ENCODE data around the gene CTNNBIP1. TPM values are rescaled to one million over a fixed set of nuclear protein-coding genes. Genes with fewer than 3 reads are reported as not detected.

The CTNNBIP1 gene
- total RNA-seq, 1 experiment from 2014 or later = 14.6 TPM

GRCh38 chr1:9811239-9811966 lies 98.7 kb downstream of the CTNNBIP1 start:
- Histone ChIP-seq H3K27ac (ENCODE audit: low read depth, low read length, poor library complexity, severe bottlenecking) (no peak overlapping the region), H3K4me3 (ENCODE audit: low read depth, low read length, poor library complexity, severe bottlenecking) (no peak overlapping the region), H3K4me1 (ENCODE audit: insufficient read depth, low read length, poor library complexity, severe bottlenecking) (no peaks in the 10 kb centered on the region), H3K27me3 (replicated peaks; ENCODE audit: insufficient read depth, low read depth, low read length, poor library complexity) (no peaks in the 10 kb centered on the region), H3K36me3 (ENCODE audit: insufficient read depth, low read length, poor library complexity, severe bottlenecking) (no peaks in the 10 kb centered on the region), H3K9me3 (ENCODE audit: low read depth, low read length, poor library complexity, severe bottlenecking) (no peaks in the 10 kb centered on the region)
- TF ChIP-seq EZH2 (IDR thresholded peaks at IDR 0.05; ENCODE audit: borderline replicate concordance, low read depth, low read length, poor library complexity, severe bottlenecking) (no peak), CTCF (conservative IDR thresholded peaks at IDR 0.05; ENCODE audit: low read depth, low read length) (no peak)
- no peak for DNase-seq (ENCODE audit: low spot score)
- no TSS peak for BruUV-seq (replicated peaks)
- POLR2A ChIA-PET (ENCODE audit: low non-redundant PET) = no interaction called here
- intact Hi-C loops (cut with micrococcal nuclease; ENCODE audit: unreplicated experiment) = no loop called here
- CTCF ChIA-PET = no interaction called here

GRCh38 chr1:9809100-9809510 lies 101.0 kb downstream of the CTNNBIP1 start:
- ChIA-PET POLR2A (ENCODE audit: low non-redundant PET) (no interaction called here), CTCF (no interaction called here)
- TF ChIP-seq CTCF (conservative IDR thresholded peaks at IDR 0.05; ENCODE audit: low read depth, low read length) (no peak), EZH2 (IDR thresholded peaks at IDR 0.05; ENCODE audit: borderline replicate concordance, low read depth, low read length, poor library complexity, severe bottlenecking) (no peak)
- H3K36me3 ChIP-seq (ENCODE audit: insufficient read depth, low read length, poor library complexity, severe bottlenecking) = no peaks in the 10 kb centered on the region
- no peaks in the 10 kb centered on the region for H3K9me3 ChIP-seq (ENCODE audit: low read depth, low read length, poor library complexity, severe bottlenecking)
- H3K4me3 ChIP-seq (ENCODE audit: low read depth, low read length, poor library complexity, severe bottlenecking) = no peak overlapping the region
- no peak for DNase-seq (ENCODE audit: low spot score)
- intact Hi-C loops (cut with micrococcal nuclease; ENCODE audit: unreplicated experiment) = no loop called here
- H3K27me3 ChIP-seq (replicated peaks; ENCODE audit: insufficient read depth, low read depth, low read length, poor library complexity) = no peaks in the 10 kb centered on the region
- peaks cover 10% of the 10 kb centered on the region for H3K4me1 ChIP-seq (ENCODE audit: insufficient read depth, low read length, poor library complexity, severe bottlenecking)
- no peak overlapping the region for H3K27ac ChIP-seq (ENCODE audit: low read depth, low read length, poor library complexity, severe bottlenecking)
- no TSS peak for BruUV-seq (replicated peaks)

- CTCF ChIA-PET = no interaction called here
- H3K27ac ChIP-seq (ENCODE audit: low read depth, low read length, poor library complexity, severe bottlenecking) = no peak overlapping the region
- no peak overlapping the region for H3K4me3 ChIP-seq (ENCODE audit: low read depth, low read length, poor library complexity, severe bottlenecking)
- H3K27me3 ChIP-seq (replicated peaks; ENCODE audit: insufficient read depth, low read depth, low read length, poor library complexity) = no peaks in the 10 kb centered on the region
- H3K36me3 ChIP-seq (ENCODE audit: insufficient read depth, low read length, poor library complexity, severe bottlenecking) = no peaks in the 10 kb centered on the region
- BruUV-seq (replicated peaks) = no TSS peak
- POLR2A ChIA-PET (ENCODE audit: low non-redundant PET) = no interaction called here
- DNase-seq (ENCODE audit: low spot score) = no peak
- no peaks in the 10 kb centered on the region for H3K9me3 ChIP-seq (ENCODE audit: low read depth, low read length, poor library complexity, severe bottlenecking)
- TF ChIP-seq EZH2 (IDR thresholded peaks at IDR 0.05; ENCODE audit: borderline replicate concordance, low read depth, low read length, poor library complexity, severe bottlenecking) (no peak), CTCF (conservative IDR thresholded peaks at IDR 0.05; ENCODE audit: low read depth, low read length) (no peak)
- intact Hi-C loops (cut with micrococcal nuclease; ENCODE audit: unreplicated experiment) = no loop called here
- peaks cover 10% of the 10 kb centered on the region for H3K4me1 ChIP-seq (ENCODE audit: insufficient read depth, low read length, poor library complexity, severe bottlenecking)
These were observed 101.6 kb downstream of the CTNNBIP1 start for GRCh38 chr1:9808459-9808858.

Measured in A673 (cell line).